Measurements from ENCODE around the gene BORCS8.

BORCS8 gene

DNA sequence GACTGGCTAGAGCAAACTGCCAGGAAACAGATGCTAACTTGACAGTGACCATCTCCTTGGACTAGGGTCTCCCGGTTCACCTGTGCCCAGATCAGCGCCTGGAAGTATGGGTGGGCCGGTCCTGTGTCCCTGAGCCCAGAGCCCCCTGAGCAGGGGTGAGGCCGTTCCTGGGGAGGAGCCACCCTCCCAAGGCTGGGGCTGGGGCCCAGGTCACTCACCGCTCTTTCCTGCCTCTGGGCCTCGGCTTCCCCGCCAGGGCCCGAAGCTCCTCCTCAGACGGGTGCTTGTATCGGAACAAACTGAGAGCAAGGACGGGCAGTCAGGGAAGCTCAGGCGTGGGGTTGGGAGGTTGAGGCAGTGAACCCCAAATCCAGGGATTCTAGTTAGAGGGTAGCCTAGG, 59.0 kb downstream of the BORCS8 start:
- no peak overlapping the region for H3K4me3 ChIP-seq (replicated peaks; ENCODE audit: low read depth, low read length)
- no peak for TF ChIP-seq CTCF (IDR thresholded peaks at IDR 0.05; ENCODE audit: low read depth, low read length, missing control alignments)

GRCh38 chr19:19131989-19132388, 60.0 kb downstream of the BORCS8 start:
- no peak for TF ChIP-seq CTCF (IDR thresholded peaks at IDR 0.05; ENCODE audit: low read depth, low read length, missing control alignments)
- no peak for DNase-seq (ENCODE audit: extremely low read depth, low read depth)
- no peak overlapping the region for H3K4me3 ChIP-seq (replicated peaks; ENCODE audit: low read depth, low read length)

More for the DNA sequence above, 59.0 kb downstream of the BORCS8 start:
- no peak for DNase-seq (ENCODE audit: extremely low read depth, low read depth)

All from HFF-Myc (cell line).